HEK293 (cell line): ENCODE results near the gene CDK14.

ENCODE experiments used
- CTCF ChIA-PET: fragments of 350-600 bp; formaldehyde crosslinking; extraction: SDS; loops from one replicate; lab custom pipeline; 2021; ENCODE audit warnings: antibody characterized with exemption; lab: Yijun Ruan, JAX
- POLR2A ChIA-PET: fragments of 300-600 bp; formaldehyde crosslinking; extraction: SDS; loops from one replicate; lab custom pipeline; 2020; ENCODE audit warnings: antibody characterized with exemption, inconsistent platforms; lab: Yijun Ruan, JAX
- H3K27ac ChIP-seq: fragments of 200-500 bp; sonication (Bioruptor generic); 2 replicates; pipeline ENCODE4 v1.5.1; 2014; ENCODE audit warnings: low read depth, low read length, control low read depth, inconsistent platforms; ENCODE audit errors: extremely low read depth
- H3K36me3 ChIP-seq, 2 experiments: fragments of 200-500 bp in 1 of 2; sonication (Bioruptor generic) in 1 of 2; 1 replicate in 1 of 2; 2 replicates in 1 of 2; pipeline ENCODE4 v1.5.1; 2014 to 2017; ENCODE audit warnings: inconsistent platforms in 2 of 2, low read length in 2 of 2; ENCODE audit not compliant: control insufficient read depth in 2 of 2, insufficient read depth in 1 of 2
- H3K4me1 ChIP-seq: fragments of 200-500 bp; sonication (Bioruptor generic); 2 replicates; pipeline ENCODE4 v1.5.1; 2014; ENCODE audit warnings: mild to moderate bottlenecking, low read length, inconsistent platforms; ENCODE audit not compliant: control insufficient read depth, insufficient read depth
- H3K4me3 ChIP-seq: 2 replicates; pipeline ENCODE4 v1.5.1; 2011; ENCODE audit warnings: low read depth, mild to moderate bottlenecking, control low read depth, low read length, moderate library complexity
- H3K9me3 ChIP-seq: fragments of 200-500 bp; sonication (Bioruptor generic); 2 replicates; pipeline ENCODE4 v1.5.1; 2014; ENCODE audit warnings: low read depth, low read length, inconsistent platforms; ENCODE audit not compliant: control insufficient read depth, insufficient read depth
- GLI2 ChIP-seq: fragments of 450-650 bp; formaldehyde crosslinking; IDR thresholded peaks from 2 replicates; pipeline ENCODE4; 2017; ENCODE audit warnings: missing biosample characterization, missing genetic modification characterization, low read depth, borderline replicate concordance
- GLIS2 ChIP-seq: fragments of 450-650 bp; formaldehyde crosslinking; IDR thresholded peaks from 2 replicates; pipeline ENCODE4 v1.5.1; 2016; ENCODE audit warnings: missing biosample characterization, missing genetic modification characterization
- HIC1 ChIP-seq: fragments of 450-650 bp; formaldehyde crosslinking; IDR thresholded peaks from 2 replicates; pipeline ENCODE4 v1.5.1; 2016; ENCODE audit warnings: missing biosample characterization, missing genetic modification characterization
- HOXA7 ChIP-seq: sonication (generic); formaldehyde crosslinking; IDR thresholded peaks from 2 replicates; pipeline ENCODE4 v1.8.1; 2022; ENCODE audit warnings: missing genetic modification reagents, borderline replicate concordance
- KLF1 ChIP-seq: fragments of 450-650 bp; formaldehyde crosslinking; IDR thresholded peaks from 2 replicates; pipeline ENCODE4 v1.5.1; 2016; ENCODE audit warnings: missing biosample characterization, missing genetic modification characterization
- KLF16 ChIP-seq: fragments of 450-650 bp; formaldehyde crosslinking; IDR thresholded peaks from 2 replicates; pipeline ENCODE4 v1.5.1; 2017; ENCODE audit warnings: missing biosample characterization, missing genetic modification characterization
- MYNN ChIP-seq: fragments of 450-650 bp; formaldehyde crosslinking; IDR thresholded peaks from 2 replicates; pipeline ENCODE4 v1.5.1; 2016; ENCODE audit warnings: missing biosample characterization, missing genetic modification characterization, borderline replicate concordance
- MZF1 ChIP-seq: fragments of 450-650 bp; formaldehyde crosslinking; IDR thresholded peaks from 2 replicates; pipeline ENCODE4 v1.5.1; 2017; ENCODE audit warnings: missing biosample characterization, missing genetic modification characterization, borderline replicate concordance
- SP3 ChIP-seq: fragments of 450-650 bp; formaldehyde crosslinking; IDR thresholded peaks from 2 replicates; pipeline ENCODE4 v1.5.1; 2016; ENCODE audit warnings: missing biosample characterization, missing genetic modification characterization
- YY2 ChIP-seq: fragments of 450-650 bp; formaldehyde crosslinking; IDR thresholded peaks from 2 replicates; pipeline ENCODE4 v1.5.1; 2016; ENCODE audit warnings: missing biosample characterization, missing genetic modification characterization
- ZBTB10 ChIP-seq: fragments of 450-650 bp; formaldehyde crosslinking; IDR thresholded peaks from 2 replicates; pipeline ENCODE4 v1.5.1; 2016; ENCODE audit warnings: missing biosample characterization, missing genetic modification characterization
- ZBTB11 ChIP-seq: fragments of 450-650 bp; formaldehyde crosslinking; conservative IDR thresholded peaks from 2 replicates; pipeline ENCODE4 v1.5.1; 2016; ENCODE audit warnings: low read depth, missing biosample characterization, missing genetic modification characterization
- ZBTB44 ChIP-seq: fragments of 450-650 bp; IDR thresholded peaks from 2 replicates; pipeline ENCODE4 v1.5.1; 2018; ENCODE audit warnings: missing biosample characterization, mild to moderate bottlenecking, missing genetic modification characterization
- ZBTB49 ChIP-seq: fragments of 450-650 bp; formaldehyde crosslinking; IDR thresholded peaks from 2 replicates; pipeline ENCODE4 v1.5.1; 2016; ENCODE audit warnings: missing biosample characterization, missing genetic modification characterization, low read depth
- ZBTB6 ChIP-seq: fragments of 450-650 bp; formaldehyde crosslinking; IDR thresholded peaks from 2 replicates; pipeline ENCODE4 v1.5.1; 2017; ENCODE audit warnings: missing biosample characterization, missing genetic modification characterization
- ZNF140 ChIP-seq: fragments of 450-650 bp; formaldehyde crosslinking; IDR thresholded peaks from 2 replicates; pipeline ENCODE4 v1.5.1; 2016; ENCODE audit warnings: missing biosample characterization, missing genetic modification characterization
- ZNF350 ChIP-seq: fragments of 450-650 bp; formaldehyde crosslinking; IDR thresholded peaks from 2 replicates; pipeline ENCODE4 v1.5.0; 2017; ENCODE audit warnings: missing biosample characterization, mild to moderate bottlenecking, missing genetic modification characterization
- ZNF416 ChIP-seq: fragments of 450-650 bp; formaldehyde crosslinking; IDR thresholded peaks from 2 replicates; pipeline ENCODE4 v1.5.1; 2016; ENCODE audit warnings: missing biosample characterization, missing genetic modification characterization
- ZNF473 ChIP-seq: fragments of 450-650 bp; formaldehyde crosslinking; IDR thresholded peaks from 2 replicates; pipeline ENCODE4 v1.5.1; 2017; ENCODE audit warnings: missing biosample characterization, missing genetic modification characterization
- ZNF624 ChIP-seq: fragments of 450-650 bp; formaldehyde crosslinking; IDR thresholded peaks from 2 replicates; pipeline ENCODE4 v1.5.1; 2017; ENCODE audit warnings: missing biosample characterization, missing genetic modification characterization
- ZSCAN16 ChIP-seq: fragments of 450-650 bp; formaldehyde crosslinking; IDR thresholded peaks from 2 replicates; pipeline ENCODE4 v1.5.1; 2016; ENCODE audit warnings: missing biosample characterization, missing genetic modification characterization
- ZXDB ChIP-seq: fragments of 450-650 bp; formaldehyde crosslinking; IDR thresholded peaks from 2 replicates; pipeline ENCODE4 v1.5.1; 2016; ENCODE audit warnings: missing biosample characterization, missing genetic modification characterization

CDK14 gene

DNA sequence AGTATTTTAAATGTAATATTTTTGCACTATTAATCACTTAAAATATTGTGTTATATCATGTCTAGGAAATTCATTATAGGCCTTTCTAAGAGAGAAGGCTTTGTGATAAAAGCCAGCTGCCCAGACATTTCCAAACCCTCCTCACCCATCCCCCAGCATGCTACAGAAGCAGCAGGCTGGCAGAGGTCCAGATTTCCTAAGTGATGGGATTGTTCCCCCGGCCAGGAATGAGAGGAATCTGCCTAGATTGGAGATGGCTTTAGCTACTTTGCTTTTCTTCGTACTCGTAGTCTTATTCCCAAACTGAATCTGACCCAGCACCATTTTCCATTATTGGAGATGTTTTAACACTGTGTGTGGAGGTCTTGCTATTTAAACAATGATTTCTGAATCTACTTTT lies 29.4 kb downstream of the CDK14 start:
- H3K9me3 ChIP-seq = no peaks in the 10 kb centered on the region
- no peak overlapping the region for H3K27ac ChIP-seq
- H3K36me3 ChIP-seq = no peaks in the 10 kb centered on the region
- CTCF ChIA-PET = interaction anchor here (1.0 to 3.2 kb wide), 6 partner anchors 21 to 471 kb away, joined by 3 to 19 read pairs (median 5); partner anchors contain the start of genes CDK14 and STEAP1
- TF ChIP-seq GLI2 (no peak), ZBTB44 (tag by site-specific recombination) (no peak), KLF16 (tag by site-specific recombination) (no peak), ZNF416 (tag by site-specific recombination) (no peak), GLIS2 (tag by site-specific recombination) (no peak), ZNF140 (tag by site-specific recombination) (no peak), ZBTB6 (tag by site-specific recombination) (no peak), KLF1 (tag by site-specific recombination) (no peak), SP3 (no peak), HOXA7 (CRISPR knock-in tag) (no peak), ZXDB (tag by site-specific recombination) (no peak)
- TF ChIP-seq, all 188 proteins: peak for 0
- Histone ChIP-seq H3K4me3 (no peak overlapping the region; the same call in 1 of the 2 replicates), H3K4me1 (peaks cover 12% of the 10 kb centered on the region)
- POLR2A ChIA-PET = interaction anchor here (1.8 kb wide), 1 partner anchor 29 kb away, joined by 10 read pairs; the partner anchor contains the start of gene CDK14

DNA sequence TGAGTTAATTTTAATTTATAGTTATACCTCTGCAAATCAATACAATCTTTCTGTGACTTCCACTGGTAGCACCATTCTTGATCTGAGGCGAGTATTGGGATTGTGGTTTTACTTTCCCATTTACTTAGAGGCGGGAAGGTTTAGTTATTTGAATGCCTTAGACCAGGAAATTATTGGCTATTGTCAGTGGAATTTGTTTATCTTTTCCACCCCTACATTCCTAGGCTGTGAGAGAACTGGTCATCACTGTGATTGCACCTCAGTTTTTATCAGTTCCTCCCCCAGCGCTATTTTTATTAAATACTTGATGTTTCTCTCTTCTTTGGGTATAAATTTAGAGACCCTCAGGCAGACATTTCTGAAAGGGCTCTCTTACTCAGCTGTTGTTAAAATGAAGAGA lies 29.9 kb downstream of the CDK14 start:
- Histone ChIP-seq H3K9me3 (no peaks in the 10 kb centered on the region), H3K4me3 (no peak overlapping the region; the same call in 1 of the 2 replicates), H3K4me1 (peaks cover 12% of the 10 kb centered on the region), H3K27ac (no peak overlapping the region), H3K36me3 (no peaks in the 10 kb centered on the region)
- POLR2A ChIA-PET = interaction anchor here (1.8 kb wide), 1 partner anchor 30 kb away, joined by 10 read pairs; the partner anchor contains the start of gene CDK14
- CTCF ChIA-PET = interaction anchor here (0.7 to 3.2 kb wide), 7 partner anchors 22 to 472 kb away, joined by 3 to 19 read pairs (median 5); partner anchors contain the start of genes CDK14 and STEAP1
- TF ChIP-seq ZNF473 (tag by site-specific recombination) (no peak), HIC1 (tag by site-specific recombination) (no peak), MZF1 (tag by site-specific recombination) (no peak), ZBTB11 (tag by site-specific recombination) (no peak), MYNN (tag by site-specific recombination) (no peak), ZNF350 (no peak), ZNF624 (tag by site-specific recombination) (no peak), YY2 (tag by site-specific recombination) (no peak), ZBTB10 (no peak), ZBTB49 (no peak), ZSCAN16 (no peak)
